22Rv1 (cell line): ENCODE measurements around the gene NUTF2.

Source experiments
- ZFX ChIP-seq: fragments of 450-650 bp; IDR thresholded peaks from 2 replicates; pipeline ENCODE4 v1.6.1; 2017; ENCODE audit warnings: antibody characterized with exemption, borderline replicate concordance
- TF ChIP-seq, protein P1 (sequence below): fragments of 450-650 bp; IDR thresholded peaks from 2 replicates; pipeline ENCODE4 v1.5.1; 2017; ENCODE audit warnings: mild to moderate bottlenecking

GRCh38 chr16:67856927-67857546, 10.3 kb downstream of the NUTF2 start:
- TF ChIP-seq, protein P1, sequence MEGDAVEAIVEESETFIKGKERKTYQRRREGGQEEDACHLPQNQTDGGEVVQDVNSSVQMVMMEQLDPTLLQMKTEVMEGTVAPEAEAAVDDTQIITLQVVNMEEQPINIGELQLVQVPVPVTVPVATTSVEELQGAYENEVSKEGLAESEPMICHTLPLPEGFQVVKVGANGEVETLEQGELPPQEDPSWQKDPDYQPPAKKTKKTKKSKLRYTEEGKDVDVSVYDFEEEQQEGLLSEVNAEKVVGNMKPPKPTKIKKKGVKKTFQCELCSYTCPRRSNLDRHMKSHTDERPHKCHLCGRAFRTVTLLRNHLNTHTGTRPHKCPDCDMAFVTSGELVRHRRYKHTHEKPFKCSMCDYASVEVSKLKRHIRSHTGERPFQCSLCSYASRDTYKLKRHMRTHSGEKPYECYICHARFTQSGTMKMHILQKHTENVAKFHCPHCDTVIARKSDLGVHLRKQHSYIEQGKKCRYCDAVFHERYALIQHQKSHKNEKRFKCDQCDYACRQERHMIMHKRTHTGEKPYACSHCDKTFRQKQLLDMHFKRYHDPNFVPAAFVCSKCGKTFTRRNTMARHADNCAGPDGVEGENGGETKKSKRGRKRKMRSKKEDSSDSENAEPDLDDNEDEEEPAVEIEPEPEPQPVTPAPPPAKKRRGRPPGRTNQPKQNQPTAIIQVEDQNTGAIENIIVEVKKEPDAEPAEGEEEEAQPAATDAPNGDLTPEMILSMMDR = no peak
- TF ChIP-seq ZFX = no peak
